ENCODE results near the gene INTS11. TPM values are rescaled to one million over a fixed set of nuclear protein-coding genes. Genes with fewer than 3 reads are reported as not detected.

INTS11 gene
- total RNA-seq, 1 donor from 2014 or later: 111 TPM

Small RNAs within 50 kb of the gene (microRNA-seq; reads per million reads assigned to microRNA genes)
- gene MIR6726: not detected
- not detected for gene MIR6727
- gene MIR6808: not detected

Other genes starting within 250 kb of the INTS11 start
- 12.0 TPM for gene C1orf159, start 208.6 kb downstream of the INTS11 start, total RNA-seq
- gene TTLL10, start 150.8 kb downstream of the INTS11 start, total RNA-seq: 0.71 TPM
- gene TNFRSF18, start 118.1 kb downstream of the INTS11 start, total RNA-seq: 0.58 TPM
- gene TNFRSF4, start 110.5 kb downstream of the INTS11 start, total RNA-seq: 2.5 TPM
- gene SDF4, start 92.7 kb downstream of the INTS11 start, total RNA-seq: 94.9 TPM
- 10.9 TPM for gene B3GALT6, start 92.4 kb downstream of the INTS11 start, total RNA-seq
- 3.5 TPM for gene C1QTNF12, start 77.9 kb downstream of the INTS11 start, total RNA-seq
- 50.5 TPM for gene UBE2J2, start 50.8 kb downstream of the INTS11 start, total RNA-seq
- 12.5 TPM for gene SCNN1D, start 44.2 kb downstream of the INTS11 start, total RNA-seq
- gene ACAP3, start 16.7 kb downstream of the INTS11 start, total RNA-seq: 74.7 TPM
- 11.3 TPM for gene PUSL1, start 16.1 kb downstream of the INTS11 start, total RNA-seq
- gene CPTP, start 142 bp upstream of the INTS11 start, total RNA-seq: 15.7 TPM
- gene TAS1R3, start 6.6 kb upstream of the INTS11 start, total RNA-seq: 0.49 TPM
- 91.4 TPM for gene DVL1, start 24.8 kb upstream of the INTS11 start, total RNA-seq
- gene MXRA8, start 33.9 kb upstream of the INTS11 start, total RNA-seq: 262 TPM
- gene AURKAIP1, start 50.5 kb upstream of the INTS11 start, total RNA-seq: 58.9 TPM
- 207 TPM for gene CCNL2, start 74.7 kb upstream of the INTS11 start, total RNA-seq
- 75.6 TPM for gene MRPL20, start 82.6 kb upstream of the INTS11 start, total RNA-seq
- gene ANKRD65, start 96.6 kb upstream of the INTS11 start, total RNA-seq: 11.2 TPM
- gene VWA1, start 111.0 kb upstream of the INTS11 start, total RNA-seq: 175 TPM
- gene ATAD3C, start 125.0 kb upstream of the INTS11 start, total RNA-seq: 2.4 TPM
- 28.6 TPM for gene ATAD3B, start 147.1 kb upstream of the INTS11 start, total RNA-seq
- gene ATAD3A, start 187.5 kb upstream of the INTS11 start, total RNA-seq: 19.4 TPM
- gene TMEM240, start 216.0 kb upstream of the INTS11 start, total RNA-seq: 7.1 TPM